BE2C (cell line): ENCODE measurements around the gene PARD3.

Experiments used
- DNase-seq: peaks from one replicate; pipeline ENCODE4 v3.0.0-alpha.2; 2020
- H3K27me3 ChIP-seq: fragments of 250-450 bp; sonication (Bioruptor Pico); 2 replicates; pipeline ENCODE4 v1.5.1; 2020; ENCODE audit warnings: mild to moderate bottlenecking
- H3K36me3 ChIP-seq: fragments of 250-450 bp; sonication (Bioruptor Pico); 2 replicates; pipeline ENCODE4 v1.5.1; 2020; ENCODE audit warnings: mild to moderate bottlenecking
- H3K4me1 ChIP-seq: fragments of 250-450 bp; sonication (Bioruptor Pico); 2 replicates; pipeline ENCODE4 v1.5.1; 2020
- H3K4me3 ChIP-seq: 2 replicates; pipeline ENCODE4 v1.5.1; 2011; ENCODE audit warnings: low read depth, low read length
- H3K9me3 ChIP-seq: fragments of 250-450 bp; sonication (Bioruptor Pico); 2 replicates; pipeline ENCODE4 v1.5.1; 2020
- CTCF ChIP-seq: IDR thresholded peaks from 2 replicates; pipeline ENCODE4 v1.5.1; 2012; ENCODE audit warnings: mild to moderate bottlenecking, low read depth, low read length

PARD3 gene

GRCh38 chr10:34721208-34721840, 93.8 kb downstream of the PARD3 start:
- H3K9me3 ChIP-seq = no peaks in the 10 kb centered on the region
- no peaks in the 10 kb centered on the region for H3K36me3 ChIP-seq
- H3K27me3 ChIP-seq = no peaks in the 10 kb centered on the region
- H3K4me3 ChIP-seq = no peak overlapping the region
- TF ChIP-seq CTCF = no peak
- H3K4me1 ChIP-seq = no peaks in the 10 kb centered on the region; the same call in 1 of the 2 replicates
- DNase-seq = no peak

GRCh38 chr10:34719746-34720145, 95.3 kb downstream of the PARD3 start:
- Histone ChIP-seq H3K36me3 (no peaks in the 10 kb centered on the region), H3K4me3 (no peak overlapping the region), H3K9me3 (no peaks in the 10 kb centered on the region), H3K27me3 (no peaks in the 10 kb centered on the region), H3K4me1 (no peaks in the 10 kb centered on the region; the same call in 1 of the 2 replicates)
- no peak for TF ChIP-seq CTCF
- no peak for DNase-seq

- Histone ChIP-seq H3K9me3 (no peaks in the 10 kb centered on the region), H3K4me3 (no peak overlapping the region)
- no peak for TF ChIP-seq CTCF
Measured at GRCh38 chr10:34719328-34719727, 95.8 kb downstream of the PARD3 start.

GRCh38 chr10:34717429-34717828, 97.7 kb downstream of the PARD3 start:
- Histone ChIP-seq H3K27me3 (no peaks in the 10 kb centered on the region), H3K9me3 (no peaks in the 10 kb centered on the region), H3K4me3 (no peak overlapping the region), H3K4me1 (no peaks in the 10 kb centered on the region; the same call in 1 of the 2 replicates), H3K36me3 (no peaks in the 10 kb centered on the region)
- no peak for DNase-seq
- TF ChIP-seq CTCF = no peak

More at GRCh38 chr10:34719328-34719727, 95.8 kb downstream of the PARD3 start:
- Histone ChIP-seq H3K27me3 (no peaks in the 10 kb centered on the region), H3K36me3 (no peaks in the 10 kb centered on the region), H3K4me1 (no peaks in the 10 kb centered on the region; the same call in 1 of the 2 replicates)
- no peak for DNase-seq

DNA sequence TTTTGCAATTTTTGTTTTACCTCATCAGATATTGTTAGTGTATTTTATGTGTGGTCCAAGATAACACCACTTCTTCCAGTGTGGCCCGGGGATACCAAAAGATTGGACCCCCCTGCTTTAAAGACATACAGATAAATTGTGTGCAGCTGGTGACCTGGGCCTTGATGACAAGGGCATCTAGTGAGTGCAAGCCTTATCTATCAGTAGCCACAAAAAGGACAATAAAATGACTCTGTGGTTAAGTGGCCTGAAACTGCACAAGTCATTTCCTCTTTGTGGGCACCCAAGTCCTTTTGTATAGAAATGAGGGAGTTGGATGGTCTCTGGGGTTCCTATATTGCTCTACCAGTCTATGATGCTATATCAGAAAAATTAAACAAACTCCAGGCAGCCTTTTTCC, 98.1 kb downstream of the PARD3 start:
- no peak for DNase-seq
- no peak for TF ChIP-seq CTCF
- no peaks in the 10 kb centered on the region for H3K36me3 ChIP-seq
- no peaks in the 10 kb centered on the region for H3K27me3 ChIP-seq
- H3K4me1 ChIP-seq = no peaks in the 10 kb centered on the region; the same call in 1 of the 2 replicates
- H3K4me3 ChIP-seq = no peak overlapping the region
- H3K9me3 ChIP-seq = no peaks in the 10 kb centered on the region

GRCh38 chr10:34716234-34716633, 98.9 kb downstream of the PARD3 start:
- no peak overlapping the region for H3K4me3 ChIP-seq
- no peaks in the 10 kb centered on the region for H3K27me3 ChIP-seq
- no peaks in the 10 kb centered on the region for H3K9me3 ChIP-seq
- no peaks in the 10 kb centered on the region for H3K36me3 ChIP-seq
- no peak for DNase-seq
- H3K4me1 ChIP-seq = no peaks in the 10 kb centered on the region; the same call in 1 of the 2 replicates
- TF ChIP-seq CTCF = no peak
